ENCODE data around the gene BIRC5.

Gene BIRC5

DNA sequence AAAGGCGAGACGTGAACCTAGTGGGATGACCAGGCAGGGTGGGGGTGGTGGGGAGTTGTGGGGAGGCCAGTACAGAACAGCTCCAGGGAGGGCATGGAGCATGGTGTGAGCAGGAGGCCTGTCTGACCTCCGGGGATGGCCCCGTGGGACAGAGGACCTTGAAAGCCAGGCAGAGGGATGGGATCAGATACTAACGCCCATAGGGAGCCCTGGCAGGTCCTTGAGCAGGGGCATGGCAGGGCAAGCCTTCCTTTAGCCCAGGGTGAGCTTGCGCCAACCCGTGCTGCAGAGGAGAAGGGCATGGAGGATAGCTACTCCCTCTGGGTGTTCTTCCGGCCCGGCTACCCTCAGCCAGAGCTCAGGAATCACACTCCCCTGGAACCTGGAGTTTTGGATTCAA is 52.7 kb downstream of the BIRC5 start:
- no peaks in the 10 kb centered on the region for H3K9me2 ChIP-seq (replicated peaks; ENCODE audit: control insufficient read depth, low read length)
- H3K4me2 ChIP-seq (ENCODE audit: low read length), result no peak overlapping the region
- H3K4me1 ChIP-seq (ENCODE audit: control insufficient read depth, low read length), result peaks cover 18% of the 10 kb centered on the region
- H3K27me3 ChIP-seq (ENCODE audit: control insufficient read depth, low read length), result peaks cover 14% of the 10 kb centered on the region
- H3K4me3 ChIP-seq (ENCODE audit: low read length), result no peak overlapping the region
- H3K9me3 ChIP-seq (ENCODE audit: control insufficient read depth, insufficient read depth, low read length), result no peaks in the 10 kb centered on the region
- no peaks in the 10 kb centered on the region for H4K20me1 ChIP-seq (ENCODE audit: control insufficient read depth, insufficient read depth, low read depth, low read length)
- H3F3A ChIP-seq (ENCODE audit: control insufficient read depth, insufficient read depth), result peaks cover 7% of the 10 kb centered on the region; the same call in 1 of the 2 replicates
- H3K36me3 ChIP-seq (ENCODE audit: control insufficient read depth, low read length), result no peaks in the 10 kb centered on the region
- H3K27ac ChIP-seq (ENCODE audit: low read depth, low read length), result no peak overlapping the region
- H3K79me2 ChIP-seq (ENCODE audit: control insufficient read depth, low read length), result no peaks in the 10 kb centered on the region
- TF ChIP-seq EZH2phosphoT487 (IDR thresholded peaks at IDR 0.05; ENCODE audit: borderline replicate concordance, low read length), result no peak

DNA sequence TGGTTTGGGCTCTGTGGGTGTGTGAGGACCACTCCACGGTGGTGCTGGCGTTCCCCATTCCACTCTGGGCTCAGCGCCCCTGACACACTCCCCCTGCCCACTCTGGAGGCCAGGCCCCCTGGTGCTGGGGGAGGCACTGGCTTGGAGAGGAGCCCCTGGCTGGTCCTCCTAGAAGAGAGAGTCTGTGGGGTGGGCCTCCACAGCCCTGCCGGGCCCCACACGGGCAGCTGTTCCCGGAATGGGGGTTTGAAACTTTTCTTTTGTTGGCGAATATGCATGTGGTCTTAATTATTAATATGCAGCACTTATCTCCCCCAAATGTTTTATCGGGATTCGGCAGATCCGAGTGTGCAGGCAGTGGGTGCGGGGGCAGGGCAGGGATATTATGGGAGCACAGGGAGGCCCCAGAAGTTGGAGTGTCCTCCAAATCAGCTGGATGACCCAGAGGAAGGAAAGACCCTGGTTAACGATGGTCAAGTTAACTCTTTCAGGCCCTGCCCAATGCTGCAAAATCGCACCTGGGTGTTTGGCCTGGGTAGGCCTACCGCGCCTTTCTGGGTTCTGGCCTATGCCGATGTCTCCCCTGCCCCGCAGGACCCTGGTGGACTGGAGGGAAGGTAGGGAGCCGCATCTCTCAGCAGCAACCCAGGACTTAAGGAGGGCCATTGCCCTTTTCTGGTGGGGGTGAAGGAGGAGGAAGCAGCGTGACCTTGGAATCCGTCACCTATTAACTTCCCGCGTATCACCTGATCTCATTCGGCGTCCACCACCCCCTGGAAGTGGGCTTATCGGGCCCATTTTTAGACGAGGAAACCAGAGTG is 53.4 kb downstream of the BIRC5 start:
- Histone ChIP-seq H3K9me2 (replicated peaks; ENCODE audit: control insufficient read depth, low read length) (no peaks in the 10 kb centered on the region), H3K27me3 (ENCODE audit: control insufficient read depth, low read length) (peaks cover 15% of the 10 kb centered on the region), H3K36me3 (ENCODE audit: control insufficient read depth, low read length) (no peaks in the 10 kb centered on the region), H3K79me2 (ENCODE audit: control insufficient read depth, low read length) (no peaks in the 10 kb centered on the region), H4K20me1 (ENCODE audit: control insufficient read depth, insufficient read depth, low read depth, low read length) (no peaks in the 10 kb centered on the region), H3K27ac (ENCODE audit: low read depth, low read length) (no peak overlapping the region), H3K9me3 (ENCODE audit: control insufficient read depth, insufficient read depth, low read length) (no peaks in the 10 kb centered on the region), H3K4me2 (ENCODE audit: low read length) (no peak overlapping the region), H3K4me3 (ENCODE audit: low read length) (no peak overlapping the region), H3F3A (ENCODE audit: control insufficient read depth, insufficient read depth) (peaks cover 7% of the 10 kb centered on the region; the same call in 1 of the 2 replicates), H3K4me1 (ENCODE audit: control insufficient read depth, low read length) (peaks cover 22% of the 10 kb centered on the region)
- TF ChIP-seq EZH2phosphoT487 (IDR thresholded peaks at IDR 0.05; ENCODE audit: borderline replicate concordance, low read length), result no peak
- TF ChIP-seq, protein P1, sequence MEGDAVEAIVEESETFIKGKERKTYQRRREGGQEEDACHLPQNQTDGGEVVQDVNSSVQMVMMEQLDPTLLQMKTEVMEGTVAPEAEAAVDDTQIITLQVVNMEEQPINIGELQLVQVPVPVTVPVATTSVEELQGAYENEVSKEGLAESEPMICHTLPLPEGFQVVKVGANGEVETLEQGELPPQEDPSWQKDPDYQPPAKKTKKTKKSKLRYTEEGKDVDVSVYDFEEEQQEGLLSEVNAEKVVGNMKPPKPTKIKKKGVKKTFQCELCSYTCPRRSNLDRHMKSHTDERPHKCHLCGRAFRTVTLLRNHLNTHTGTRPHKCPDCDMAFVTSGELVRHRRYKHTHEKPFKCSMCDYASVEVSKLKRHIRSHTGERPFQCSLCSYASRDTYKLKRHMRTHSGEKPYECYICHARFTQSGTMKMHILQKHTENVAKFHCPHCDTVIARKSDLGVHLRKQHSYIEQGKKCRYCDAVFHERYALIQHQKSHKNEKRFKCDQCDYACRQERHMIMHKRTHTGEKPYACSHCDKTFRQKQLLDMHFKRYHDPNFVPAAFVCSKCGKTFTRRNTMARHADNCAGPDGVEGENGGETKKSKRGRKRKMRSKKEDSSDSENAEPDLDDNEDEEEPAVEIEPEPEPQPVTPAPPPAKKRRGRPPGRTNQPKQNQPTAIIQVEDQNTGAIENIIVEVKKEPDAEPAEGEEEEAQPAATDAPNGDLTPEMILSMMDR (IDR thresholded peaks at IDR 0.05; ENCODE audit: low read depth, low read length, poor library complexity, severe bottlenecking), result no peak

DNA sequence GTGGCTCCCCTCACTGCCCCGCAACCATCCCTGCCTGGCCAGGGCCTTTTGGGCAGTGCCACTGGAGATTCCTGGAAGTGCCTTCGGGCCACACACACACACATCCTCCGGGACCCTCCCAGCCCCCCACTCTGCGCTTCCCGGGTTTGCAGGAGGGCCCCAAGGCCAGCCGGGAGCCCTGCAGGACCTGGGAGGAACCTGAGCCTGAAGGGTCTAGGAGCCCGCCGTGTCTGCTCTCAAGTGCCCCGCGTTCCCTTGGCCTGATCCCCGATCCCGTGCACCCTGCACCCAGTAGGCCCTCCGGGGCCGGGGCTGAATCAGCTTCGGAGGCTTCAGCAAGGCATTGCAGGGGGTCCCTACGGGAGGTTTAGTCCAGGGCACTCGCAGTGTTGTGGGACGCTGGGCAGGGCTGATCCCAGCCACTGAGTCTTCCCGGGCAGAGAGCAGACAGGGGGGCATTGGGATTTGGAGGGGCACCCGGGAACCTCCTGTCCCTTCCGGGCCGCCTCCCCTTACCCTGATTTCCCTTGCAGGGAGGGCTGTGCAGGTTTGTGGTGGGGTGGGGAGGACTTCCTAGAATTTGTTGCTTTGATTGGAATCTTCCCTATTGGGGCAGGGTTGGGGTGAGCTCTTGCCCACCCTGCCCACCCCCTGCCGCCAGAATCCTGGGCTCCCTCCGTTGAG is 54.3 kb downstream of the BIRC5 start:
- TF ChIP-seq, protein P1 (IDR thresholded peaks at IDR 0.05; ENCODE audit: low read depth, low read length, poor library complexity, severe bottlenecking), result no peak
- TF ChIP-seq EZH2phosphoT487 (IDR thresholded peaks at IDR 0.05; ENCODE audit: borderline replicate concordance, low read length), result no peak
- Histone ChIP-seq H3K9me2 (replicated peaks; ENCODE audit: control insufficient read depth, low read length) (no peaks in the 10 kb centered on the region), H3K9me3 (ENCODE audit: control insufficient read depth, insufficient read depth, low read length) (no peaks in the 10 kb centered on the region), H3K27ac (ENCODE audit: low read depth, low read length) (no peak overlapping the region), H3K4me2 (ENCODE audit: low read length) (no peak overlapping the region), H4K20me1 (ENCODE audit: control insufficient read depth, insufficient read depth, low read depth, low read length) (no peaks in the 10 kb centered on the region), H3K27me3 (ENCODE audit: control insufficient read depth, low read length) (peaks cover 17% of the 10 kb centered on the region), H3K4me3 (ENCODE audit: low read length) (no peak overlapping the region), H3K79me2 (ENCODE audit: control insufficient read depth, low read length) (no peaks in the 10 kb centered on the region), H3K36me3 (ENCODE audit: control insufficient read depth, low read length) (no peaks in the 10 kb centered on the region), H3K4me1 (ENCODE audit: control insufficient read depth, low read length) (peaks cover 21% of the 10 kb centered on the region), H3F3A (ENCODE audit: control insufficient read depth, insufficient read depth) (peaks cover 7% of the 10 kb centered on the region; the same call in 1 of the 2 replicates)
